Measurements from ENCODE around the gene DEFB108B. TPM values are rescaled to one million over a fixed set of nuclear protein-coding genes. Genes with fewer than 3 reads are reported as not detected.
"Not testable (repeated sequence)": the region's sequence is repeated elsewhere in the genome, so short reads cannot be mapped to it uniquely, and the experiment has no call there.

The DEFB108B gene
- polyA plus RNA-seq, 1 donor: not detected

DNA sequence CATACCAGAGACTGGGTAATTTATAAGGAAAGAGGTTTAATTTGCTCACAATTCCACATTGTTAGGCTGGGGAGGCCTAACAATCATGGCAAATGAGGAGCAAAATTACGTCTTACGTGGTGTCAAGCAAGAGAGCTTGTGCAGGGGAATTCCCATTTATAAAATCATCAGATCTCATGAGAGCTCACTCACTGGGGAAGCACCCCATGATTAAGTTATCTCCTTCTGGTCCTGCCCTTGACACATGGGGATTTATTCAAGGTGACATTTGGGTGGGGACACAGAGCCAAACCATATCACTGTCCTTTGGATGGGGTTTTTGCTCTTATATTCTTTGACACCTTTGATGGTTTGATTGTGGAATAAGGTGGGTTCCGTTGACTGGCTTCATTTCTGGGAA, 36.9 kb downstream of the DEFB108B start:
- not testable (repeated sequence) for H3K9me3 ChIP-seq (ENCODE audit: control insufficient read depth, low read depth, low read length); H3K4me1 ChIP-seq (ENCODE audit: control insufficient read depth, insufficient read depth, low read length); H3K36me3 ChIP-seq (ENCODE audit: control insufficient read depth, insufficient read depth, low read length); DNase-seq; H3K4me3 ChIP-seq (ENCODE audit: low read length); H3K27me3 ChIP-seq (ENCODE audit: control insufficient read depth, insufficient read depth, low read length); H3K27ac ChIP-seq (ENCODE audit: low read length)
- no CpG with 5 or more reads among the region's 3 CpGs for WGBS (ENCODE audit: insufficient coverage, low lambda C conversion rate)

GRCh38 chr11:71870661-71871060, 37.7 kb downstream of the DEFB108B start:
- not testable (repeated sequence) for H3K27me3 ChIP-seq (ENCODE audit: control insufficient read depth, insufficient read depth, low read length); H3K4me1 ChIP-seq (ENCODE audit: control insufficient read depth, insufficient read depth, low read length); H3K9me3 ChIP-seq (ENCODE audit: control insufficient read depth, low read depth, low read length); H3K27ac ChIP-seq (ENCODE audit: low read length); H3K4me3 ChIP-seq (ENCODE audit: low read length); H3K36me3 ChIP-seq (ENCODE audit: control insufficient read depth, insufficient read depth, low read length); DNase-seq

DNA sequence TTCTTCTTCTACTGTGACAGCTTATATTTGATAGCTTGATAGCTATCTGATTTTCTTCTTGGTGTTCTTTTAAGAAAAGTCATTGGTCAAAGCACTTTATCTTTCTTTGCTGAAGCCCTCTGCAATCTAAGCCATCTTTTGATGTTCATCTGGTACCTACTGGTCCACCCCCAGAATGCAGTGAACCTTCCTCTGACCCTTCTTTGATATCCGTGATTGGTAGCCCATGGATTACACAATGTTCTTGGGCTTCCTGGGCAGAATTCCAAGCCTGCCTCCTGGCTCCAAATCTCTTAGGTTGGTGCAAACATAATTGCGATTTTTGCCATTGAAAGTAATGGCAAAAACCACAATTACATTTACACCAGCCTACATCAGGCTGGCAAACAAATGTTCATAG, 43.3 kb downstream of the DEFB108B start:
- H3K9me3 ChIP-seq (ENCODE audit: control insufficient read depth, low read depth, low read length); DNase-seq; H3K27me3 ChIP-seq (ENCODE audit: control insufficient read depth, insufficient read depth, low read length); H3K4me1 ChIP-seq (ENCODE audit: control insufficient read depth, insufficient read depth, low read length); H3K36me3 ChIP-seq (ENCODE audit: control insufficient read depth, insufficient read depth, low read length); H3K4me3 ChIP-seq (ENCODE audit: low read length); H3K27ac ChIP-seq (ENCODE audit: low read length): not testable (repeated sequence)
- no CpG with 5 or more reads among the region's 2 CpGs for WGBS (ENCODE audit: insufficient coverage, low lambda C conversion rate)

DNA sequence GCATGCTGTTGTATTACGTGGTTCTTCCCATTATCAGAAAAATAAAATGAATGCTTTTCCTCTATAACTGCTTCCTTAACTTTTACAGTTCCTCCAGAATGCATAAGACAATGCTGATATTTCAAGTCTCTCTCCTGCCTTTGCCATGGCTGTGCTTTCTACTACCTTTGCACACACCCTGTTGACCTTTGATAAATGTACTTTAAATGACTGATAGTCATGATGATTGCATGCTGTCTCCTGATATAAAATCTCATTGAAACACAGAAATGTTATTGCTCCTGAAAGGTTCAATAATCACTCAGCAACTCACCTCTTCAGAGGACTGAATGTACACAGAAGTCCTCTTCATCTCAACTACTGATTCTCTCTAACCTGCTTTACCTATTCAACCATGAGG, 45.1 kb downstream of the DEFB108B start, which contains the start of gene DEFB131B:
Gene DEFB131B, plus strand, starts transcription at position 395 of the 400 bp plus-strand sequence. Its CDS starts 0 bp downstream, at position 395.
- not testable (repeated sequence) for DNase-seq; H3K4me1 ChIP-seq (ENCODE audit: control insufficient read depth, insufficient read depth, low read length); H3K36me3 ChIP-seq (ENCODE audit: control insufficient read depth, insufficient read depth, low read length); H3K27ac ChIP-seq (ENCODE audit: low read length); H3K27me3 ChIP-seq (ENCODE audit: control insufficient read depth, insufficient read depth, low read length); H3K9me3 ChIP-seq (ENCODE audit: control insufficient read depth, low read depth, low read length); H3K4me3 ChIP-seq (ENCODE audit: low read length)
- 40% methylated on average over 1 of the region's 1 CpG for WGBS (ENCODE audit: insufficient coverage, low lambda C conversion rate)

DNA sequence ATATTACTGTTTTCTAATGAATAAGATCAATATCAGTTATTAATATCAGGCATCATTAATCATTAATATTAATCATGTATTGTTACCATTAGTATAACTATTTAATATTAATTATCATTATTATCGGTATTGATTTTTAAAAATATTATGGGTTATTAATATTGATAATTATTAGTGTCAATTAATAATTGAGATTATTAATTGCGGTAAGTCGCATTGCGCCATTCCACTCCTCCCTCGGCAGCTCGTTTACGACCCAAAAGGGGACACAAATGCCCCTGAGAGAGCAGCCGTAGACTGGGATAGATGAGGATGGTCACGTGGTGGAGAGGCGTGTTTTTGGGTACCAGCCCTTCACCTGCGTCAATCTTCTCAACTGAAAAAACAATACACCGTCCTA, 52.8 kb downstream of the DEFB108B start:
- not testable (repeated sequence) for H3K27me3 ChIP-seq (ENCODE audit: control insufficient read depth, insufficient read depth, low read length); H3K4me3 ChIP-seq (ENCODE audit: low read length); H3K9me3 ChIP-seq (ENCODE audit: control insufficient read depth, low read depth, low read length); DNase-seq; H3K36me3 ChIP-seq (ENCODE audit: control insufficient read depth, insufficient read depth, low read length); H3K4me1 ChIP-seq (ENCODE audit: control insufficient read depth, insufficient read depth, low read length); H3K27ac ChIP-seq (ENCODE audit: low read length)
- 83% methylated on average over 1 of the region's 12 CpGs for WGBS (ENCODE audit: insufficient coverage, low lambda C conversion rate)

Other genes starting within 250 kb of the DEFB108B start
- gene DEFB131B, start 45.3 kb downstream of the DEFB108B start, polyA plus RNA-seq: not detected
- gene XNDC1N, start 95.4 kb downstream of the DEFB108B start, polyA plus RNA-seq: 5.1 TPM
- 42.9 TPM for gene RNF121, start 95.8 kb downstream of the DEFB108B start, polyA plus RNA-seq
- 10.7 TPM for gene IL18BP, start 165.7 kb downstream of the DEFB108B start, polyA plus RNA-seq
- gene NUMA1, start 247.3 kb downstream of the DEFB108B start, polyA plus RNA-seq: 257 TPM
- 10.9 TPM for gene LRRC51, start 247.7 kb downstream of the DEFB108B start, polyA plus RNA-seq

Data from large intestine (tissue), 3 donors.